ENCODE results near the gene PCDH15.

PCDH15 gene

DNA sequence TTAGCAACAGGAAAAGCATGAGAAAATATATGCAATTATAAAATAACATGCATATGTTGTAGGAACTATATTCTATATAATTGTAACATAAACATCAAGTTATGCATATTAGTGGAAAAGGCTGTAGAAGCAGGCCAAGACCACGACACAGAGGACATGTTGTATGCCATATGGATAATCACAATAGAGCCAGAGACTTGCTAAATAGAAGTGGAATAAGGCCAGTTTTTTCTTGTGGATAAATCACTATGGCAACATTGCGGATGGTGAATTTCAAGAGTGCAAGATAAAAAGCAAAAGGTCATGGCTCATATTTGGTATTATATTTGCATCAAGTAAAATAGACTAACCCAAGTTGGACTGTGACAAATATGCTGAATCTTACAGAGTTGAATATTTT, 93.0 kb downstream of the PCDH15 start:
- TF ChIP-seq, protein P1, sequence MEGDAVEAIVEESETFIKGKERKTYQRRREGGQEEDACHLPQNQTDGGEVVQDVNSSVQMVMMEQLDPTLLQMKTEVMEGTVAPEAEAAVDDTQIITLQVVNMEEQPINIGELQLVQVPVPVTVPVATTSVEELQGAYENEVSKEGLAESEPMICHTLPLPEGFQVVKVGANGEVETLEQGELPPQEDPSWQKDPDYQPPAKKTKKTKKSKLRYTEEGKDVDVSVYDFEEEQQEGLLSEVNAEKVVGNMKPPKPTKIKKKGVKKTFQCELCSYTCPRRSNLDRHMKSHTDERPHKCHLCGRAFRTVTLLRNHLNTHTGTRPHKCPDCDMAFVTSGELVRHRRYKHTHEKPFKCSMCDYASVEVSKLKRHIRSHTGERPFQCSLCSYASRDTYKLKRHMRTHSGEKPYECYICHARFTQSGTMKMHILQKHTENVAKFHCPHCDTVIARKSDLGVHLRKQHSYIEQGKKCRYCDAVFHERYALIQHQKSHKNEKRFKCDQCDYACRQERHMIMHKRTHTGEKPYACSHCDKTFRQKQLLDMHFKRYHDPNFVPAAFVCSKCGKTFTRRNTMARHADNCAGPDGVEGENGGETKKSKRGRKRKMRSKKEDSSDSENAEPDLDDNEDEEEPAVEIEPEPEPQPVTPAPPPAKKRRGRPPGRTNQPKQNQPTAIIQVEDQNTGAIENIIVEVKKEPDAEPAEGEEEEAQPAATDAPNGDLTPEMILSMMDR (IDR thresholded peaks at IDR 0.05; ENCODE audit: insufficient read depth, low read length, poor library complexity, severe bottlenecking) = no peak
- H3K27me3 ChIP-seq (replicated peaks; ENCODE audit: control insufficient read depth, insufficient read depth, low read length) = no peaks in the 10 kb centered on the region
- no peak for DNase-seq (ENCODE audit: extremely low read depth, insufficient read length)
- H3K4me3 ChIP-seq (replicated peaks; ENCODE audit: low read depth, low read length) = no peak overlapping the region
- no peaks in the 10 kb centered on the region for H3K36me3 ChIP-seq (ENCODE audit: control insufficient read depth, insufficient read depth, low read length)

DNA sequence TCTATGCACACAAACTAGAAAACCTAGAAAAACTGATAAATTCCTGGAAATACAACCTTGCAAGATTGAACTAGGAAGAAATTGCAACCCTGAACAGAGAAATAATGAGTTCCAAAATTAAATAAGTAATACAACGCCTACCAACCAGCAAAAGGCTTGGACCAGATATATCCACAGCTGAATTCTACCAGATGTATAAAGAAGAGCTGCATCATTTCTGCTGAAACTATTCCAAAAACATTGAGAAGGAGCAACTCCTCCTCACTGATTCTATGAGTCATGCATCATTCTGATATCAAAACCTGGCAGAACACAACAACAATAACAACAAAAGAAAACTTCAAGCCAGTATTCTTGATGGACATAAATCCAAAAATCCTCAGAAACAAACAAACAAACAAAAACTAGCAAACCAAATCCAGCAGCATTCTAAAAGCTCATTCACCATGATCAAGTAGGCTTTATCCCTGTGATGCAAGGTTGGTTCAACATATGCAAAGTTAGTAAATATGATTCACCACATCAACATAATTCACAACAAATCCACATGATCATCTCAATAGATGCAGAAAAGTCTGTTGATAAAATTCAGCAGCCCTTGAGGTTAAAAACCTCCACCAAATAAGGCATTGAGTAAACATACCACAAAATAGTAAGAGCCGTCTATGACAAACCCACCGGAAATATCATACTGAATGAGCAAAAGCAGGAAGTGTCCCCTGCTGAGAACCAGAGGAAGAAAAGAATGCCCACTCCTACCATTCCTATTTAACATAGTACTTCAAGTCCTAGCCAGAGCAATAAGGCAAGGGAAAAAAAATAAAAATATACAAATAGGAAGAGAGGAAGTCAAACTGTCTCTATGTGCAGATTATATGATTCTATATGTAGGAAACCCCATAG, 98.2 kb downstream of the PCDH15 start:
- Histone ChIP-seq H3K36me3 (ENCODE audit: control insufficient read depth, insufficient read depth, low read length) (no peaks in the 10 kb centered on the region), H3K4me3 (replicated peaks; ENCODE audit: low read depth, low read length) (no peak overlapping the region), H3K27me3 (replicated peaks; ENCODE audit: control insufficient read depth, insufficient read depth, low read length) (no peaks in the 10 kb centered on the region)
- TF ChIP-seq, protein P1 (IDR thresholded peaks at IDR 0.05; ENCODE audit: insufficient read depth, low read length, poor library complexity, severe bottlenecking) = no peak
- DNase-seq (ENCODE audit: extremely low read depth, insufficient read length) = no peak

DNA sequence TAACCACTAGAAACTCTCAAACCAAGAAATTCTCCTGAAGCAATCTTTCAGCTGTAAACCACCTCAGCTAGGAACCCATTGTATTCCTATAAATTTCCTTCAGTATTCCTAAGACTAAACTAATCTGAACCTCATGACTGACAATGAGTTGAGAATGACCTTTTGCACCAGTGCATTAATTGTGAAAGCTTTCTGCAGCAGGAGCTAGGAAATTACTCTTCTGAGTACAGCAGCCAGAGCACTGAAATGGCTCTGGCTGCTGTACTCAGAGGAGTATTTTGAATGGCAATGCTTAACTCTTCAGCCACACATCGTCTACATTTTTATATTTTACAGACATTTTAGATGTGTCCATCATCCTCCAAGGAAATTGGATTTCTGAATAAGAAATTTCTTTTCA, 109.7 kb downstream of the PCDH15 start:
- H3K36me3 ChIP-seq (ENCODE audit: control insufficient read depth, insufficient read depth, low read length) = no peaks in the 10 kb centered on the region
- H3K4me3 ChIP-seq (replicated peaks; ENCODE audit: low read depth, low read length) = no peak overlapping the region
- TF ChIP-seq, protein P1 (IDR thresholded peaks at IDR 0.05; ENCODE audit: insufficient read depth, low read length, poor library complexity, severe bottlenecking) = no peak
- no peak for DNase-seq (ENCODE audit: extremely low read depth, insufficient read length)
- no peaks in the 10 kb centered on the region for H3K27me3 ChIP-seq (replicated peaks; ENCODE audit: control insufficient read depth, insufficient read depth, low read length)

DNA sequence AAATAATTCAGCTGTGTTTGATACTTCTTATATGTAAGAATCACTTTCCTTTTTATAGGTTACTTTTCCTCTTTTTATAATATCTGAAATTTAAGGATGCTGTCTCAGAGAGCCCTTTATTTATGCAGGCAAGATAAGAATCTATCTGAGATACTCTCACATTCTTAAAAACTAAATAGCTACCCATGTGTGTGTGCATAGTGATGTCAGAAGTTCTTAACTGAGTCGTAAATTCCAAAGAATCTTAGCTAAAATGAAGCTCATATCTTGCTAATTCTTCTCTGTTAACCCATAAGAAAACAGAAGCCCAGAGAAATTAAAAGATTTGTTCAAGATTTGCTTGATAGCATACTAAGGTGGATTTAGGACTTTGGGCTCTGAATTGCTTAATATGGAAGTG, 118.5 kb downstream of the PCDH15 start:
- Histone ChIP-seq H3K4me3 (replicated peaks; ENCODE audit: low read depth, low read length) (no peak overlapping the region), H3K27me3 (replicated peaks; ENCODE audit: control insufficient read depth, insufficient read depth, low read length) (no peaks in the 10 kb centered on the region), H3K36me3 (ENCODE audit: control insufficient read depth, insufficient read depth, low read length) (no peaks in the 10 kb centered on the region)
- no peak for DNase-seq (ENCODE audit: extremely low read depth, insufficient read length)
- TF ChIP-seq, protein P1 (IDR thresholded peaks at IDR 0.05; ENCODE audit: insufficient read depth, low read length, poor library complexity, severe bottlenecking) = no peak

DNA sequence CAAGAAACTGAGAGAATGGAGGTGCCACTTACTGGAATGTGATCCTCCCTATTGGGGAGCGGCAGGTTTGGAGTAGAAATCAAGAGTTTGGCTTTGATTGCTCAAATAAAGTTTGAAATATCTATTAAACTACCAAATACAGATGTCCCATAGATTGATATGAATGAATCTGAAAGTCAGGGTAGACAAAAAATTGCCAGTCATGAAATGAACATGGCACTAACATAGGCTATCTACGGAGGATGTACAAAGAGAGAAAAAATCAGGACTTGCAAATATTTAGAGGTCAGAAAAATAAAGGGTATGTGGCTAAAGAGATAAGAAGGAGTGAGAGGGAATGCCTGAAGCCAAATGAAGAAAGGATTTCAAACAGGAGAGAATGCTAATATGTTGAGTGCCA, 119.9 kb downstream of the PCDH15 start:
- Histone ChIP-seq H3K36me3 (ENCODE audit: control insufficient read depth, insufficient read depth, low read length) (no peaks in the 10 kb centered on the region), H3K27me3 (replicated peaks; ENCODE audit: control insufficient read depth, insufficient read depth, low read length) (no peaks in the 10 kb centered on the region), H3K4me3 (replicated peaks; ENCODE audit: low read depth, low read length) (no peak overlapping the region)
- DNase-seq (ENCODE audit: extremely low read depth, insufficient read length) = no peak
- TF ChIP-seq, protein P1 (IDR thresholded peaks at IDR 0.05; ENCODE audit: insufficient read depth, low read length, poor library complexity, severe bottlenecking) = no peak

Measured in GM06990 (cell line).